GM19467 (cell line): Measurements from ENCODE around the gene LRP8.
A peak's percentile ranks its signal among the peaks of the same experiment; 100 is the strongest.

ENCODE experiments used
- ATAC-seq: cut with Tn5 transposase; IDR thresholded peaks from one replicate; pipeline ENCODE4 v1.9.1; 2021; ENCODE audit warnings: mild to moderate bottlenecking, moderate library complexity; ENCODE audit not compliant: unreplicated experiment

LRP8 gene

DNA sequence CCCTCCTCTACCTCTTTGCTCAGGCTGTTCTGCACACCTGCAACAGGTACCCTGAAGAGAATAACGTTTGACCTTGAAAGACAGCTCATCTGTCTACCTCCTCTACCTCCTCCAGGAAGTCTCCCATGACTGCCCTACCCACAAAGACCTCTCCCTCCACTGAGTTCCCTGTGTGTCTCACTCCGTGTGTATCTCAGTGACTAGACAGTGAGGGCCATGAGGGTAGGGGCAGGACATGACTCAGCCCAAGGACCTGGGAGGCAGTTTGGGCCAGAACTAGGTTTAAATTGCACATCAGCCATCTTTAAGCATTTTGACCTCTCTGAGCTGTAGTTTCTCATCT is 32.0 kb upstream of the LRP8 start:
- no peak for ATAC-seq

DNA sequence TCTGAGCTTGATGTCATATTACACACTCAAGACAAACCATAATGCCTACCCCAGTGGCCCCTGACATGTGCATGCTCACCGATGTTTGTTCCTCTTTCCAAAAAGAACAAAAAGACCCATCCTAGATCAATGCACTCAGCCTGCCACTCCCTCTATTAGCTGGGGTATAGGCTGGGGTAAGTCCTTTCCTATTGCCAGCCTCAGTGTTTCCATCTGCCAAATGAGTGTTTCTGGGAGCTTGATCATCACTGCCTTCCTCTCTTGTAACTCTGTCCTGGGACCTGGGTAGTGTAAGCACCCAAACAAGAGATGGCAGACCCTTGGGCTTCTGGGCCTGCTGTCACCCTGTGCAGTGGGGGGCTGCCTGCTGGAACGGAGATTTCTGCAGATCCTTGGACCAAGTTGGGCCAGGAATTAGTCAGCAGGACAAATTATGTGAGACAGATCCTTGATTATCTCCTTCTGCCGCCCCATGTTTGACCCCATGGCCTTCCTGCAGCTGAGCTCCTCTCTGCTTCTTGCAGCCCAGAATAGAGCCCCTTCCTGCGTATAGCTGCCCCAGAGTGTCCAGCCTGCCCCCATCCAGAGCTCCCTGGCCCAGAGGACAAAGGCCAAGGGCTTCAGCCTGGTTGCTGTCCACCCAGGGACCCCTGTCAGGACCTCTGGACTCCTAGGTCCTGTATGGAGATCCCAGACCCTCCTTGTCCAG is 31.5 kb upstream of the LRP8 start:
- no peak for ATAC-seq

DNA sequence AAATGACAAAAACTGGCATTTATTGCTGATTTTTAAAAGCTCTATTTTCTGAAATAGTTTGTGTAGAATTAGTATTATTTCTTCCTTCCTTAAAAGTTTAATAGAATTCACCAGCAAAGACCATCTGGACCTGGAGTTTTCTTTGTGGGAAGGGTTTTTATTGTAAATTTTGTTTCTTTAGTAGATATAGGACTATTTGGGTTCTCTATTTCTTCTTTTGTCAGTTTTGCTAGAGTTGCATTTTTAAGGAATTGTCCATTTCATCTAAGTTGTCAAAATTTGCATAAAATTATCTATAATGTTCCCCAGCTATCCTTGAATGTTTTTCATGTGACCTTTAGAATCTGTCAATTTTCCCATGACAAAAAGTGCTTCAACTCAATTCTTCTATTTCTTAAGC is 28.8 kb upstream of the LRP8 start:
- no peak for ATAC-seq

DNA sequence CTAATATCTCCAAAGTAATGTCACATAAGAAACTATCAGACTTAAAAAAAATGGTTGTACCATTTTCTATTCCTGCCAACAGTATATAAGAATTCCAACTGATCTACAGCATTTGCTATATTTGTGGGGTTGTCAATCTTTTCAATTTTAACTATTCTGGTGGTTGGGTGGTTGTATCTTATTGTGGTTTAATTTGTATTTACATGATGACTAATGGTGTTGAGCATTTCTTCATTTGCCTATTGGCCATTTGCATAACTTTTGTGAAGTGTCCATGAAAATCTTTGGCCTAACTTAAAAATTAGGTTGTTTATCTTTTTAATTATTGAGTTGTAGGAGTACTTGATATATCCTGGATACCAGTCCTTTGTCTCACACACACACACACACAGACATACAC is 26.2 kb upstream of the LRP8 start:
- no peak for ATAC-seq

DNA sequence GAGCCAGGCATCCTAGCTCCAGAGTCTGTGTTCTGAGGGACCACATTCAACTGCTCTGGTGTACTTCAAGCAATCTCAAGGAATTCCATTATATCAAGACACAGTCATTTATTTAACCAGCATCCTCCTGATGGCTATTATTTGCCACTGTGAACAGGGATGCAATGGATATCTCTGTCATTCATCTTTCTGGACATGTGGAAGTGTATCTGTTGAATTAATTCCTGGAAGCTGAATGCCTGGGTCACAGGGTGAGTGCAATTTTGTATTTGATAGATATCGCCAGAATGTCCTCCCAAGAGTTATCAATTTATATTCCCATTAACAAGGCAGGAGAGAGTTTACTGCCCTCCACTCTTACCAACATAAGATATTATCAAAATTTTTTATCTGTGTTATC is 24.7 kb upstream of the LRP8 start:
- no peak for ATAC-seq

DNA sequence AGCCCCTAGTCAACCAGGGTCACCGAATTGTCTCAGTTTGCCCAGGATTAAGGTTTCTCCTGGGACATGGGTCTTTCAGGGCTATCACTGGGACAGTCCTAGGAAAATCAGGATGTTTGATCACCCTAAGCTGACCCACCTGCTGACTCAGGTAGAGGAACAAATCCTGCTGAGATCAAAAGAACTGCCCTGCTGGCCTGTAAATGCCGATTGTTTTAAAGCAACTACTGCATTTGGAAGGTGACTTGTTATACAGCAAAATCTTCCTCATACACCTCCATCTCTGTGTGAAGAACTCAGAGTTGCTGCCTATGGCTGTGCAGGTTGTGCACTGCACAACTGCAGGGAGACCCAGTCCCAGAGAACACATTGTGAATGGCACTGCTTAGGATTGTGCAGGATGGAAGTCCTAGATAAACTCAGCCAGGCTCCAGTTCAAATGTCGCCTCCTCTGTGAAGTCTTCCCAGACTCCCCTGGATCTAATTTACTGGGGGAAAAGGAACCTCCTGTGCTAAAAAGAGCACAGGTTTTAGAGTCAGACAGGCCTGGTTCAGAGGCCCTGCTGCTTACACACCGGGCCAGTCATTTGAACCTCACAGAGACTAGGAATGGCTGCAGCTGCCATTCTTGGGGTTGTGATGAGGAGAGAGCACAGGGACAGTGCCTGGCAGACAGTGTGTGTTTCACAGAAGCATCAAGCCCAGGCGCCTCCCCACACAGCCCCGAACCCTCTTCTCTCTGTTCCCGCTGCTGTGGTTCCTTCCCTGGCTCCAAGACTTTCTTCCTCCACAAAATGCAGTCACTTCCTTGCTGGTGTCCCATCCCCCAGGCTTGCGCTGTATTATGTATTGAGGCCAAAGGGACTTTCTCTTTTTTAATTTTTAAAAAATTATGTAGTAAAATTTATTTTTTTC is 23.2 kb upstream of the LRP8 start:
- no peak for ATAC-seq

DNA sequence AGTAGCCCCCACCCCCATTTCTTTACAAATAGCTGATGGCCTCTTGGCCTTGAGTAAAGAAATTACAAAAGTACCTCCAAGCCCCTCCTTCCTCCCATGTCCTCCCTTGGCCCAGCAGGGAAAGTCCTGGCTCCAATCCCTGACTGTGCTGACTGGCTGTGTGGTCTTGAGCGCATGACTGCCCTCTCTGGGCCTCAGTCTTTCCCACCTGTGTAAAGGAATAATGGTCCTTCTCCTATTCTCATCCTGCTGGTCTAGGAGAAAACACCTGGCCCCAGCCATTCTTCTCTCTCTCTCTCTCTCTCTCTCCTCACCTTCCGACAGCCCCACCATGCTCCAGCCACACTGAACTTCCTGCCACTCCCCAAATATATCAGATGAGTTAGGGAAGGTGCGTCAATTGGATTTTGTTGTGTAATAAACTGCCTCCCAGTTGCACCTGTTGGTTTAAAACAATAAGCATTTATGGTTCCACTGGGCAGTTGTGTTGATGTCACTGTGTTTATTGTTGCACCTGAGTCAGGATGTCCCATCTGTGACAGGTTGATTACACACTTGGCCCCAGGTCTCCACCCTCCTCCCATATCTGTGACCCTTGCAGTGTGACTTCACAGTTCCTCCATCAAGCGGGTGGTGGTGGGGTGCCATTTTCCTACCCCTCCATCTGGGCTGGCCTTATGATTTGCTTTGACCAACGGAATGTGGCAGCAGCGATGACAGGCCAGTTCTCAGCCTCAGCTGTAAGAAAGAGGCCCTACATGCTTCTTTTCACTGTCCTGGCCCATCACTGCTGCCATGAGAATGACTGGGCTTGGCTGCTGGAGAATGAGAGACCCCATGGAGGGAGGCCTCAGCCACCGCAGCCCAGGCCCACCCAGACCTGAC is 22.3 kb upstream of the LRP8 start:
- ATAC-seq, result no peak

DNA sequence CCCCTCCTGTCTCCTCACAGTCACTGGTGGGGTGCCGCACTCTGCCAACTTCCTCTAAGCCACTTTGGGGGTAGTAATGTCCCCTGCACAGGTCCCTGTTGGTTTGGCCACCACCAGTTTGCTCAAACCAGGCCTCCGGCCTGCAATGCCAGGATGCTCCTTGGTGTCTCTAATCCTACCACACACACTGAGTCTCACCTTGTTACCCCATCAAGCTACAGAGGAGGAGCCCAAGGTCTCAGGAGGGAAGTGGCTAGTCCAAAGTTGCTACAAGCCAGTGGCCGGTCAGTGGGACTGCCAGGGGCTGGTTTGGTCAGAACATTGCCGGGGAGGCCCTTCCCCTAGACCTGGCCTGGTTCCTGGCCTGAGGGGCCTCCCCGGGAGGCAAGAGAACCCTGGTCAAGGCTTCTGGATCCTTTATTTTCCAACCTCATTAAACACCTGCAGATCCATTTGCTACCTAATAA is 21.5 kb upstream of the LRP8 start:
- no peak for ATAC-seq

DNA sequence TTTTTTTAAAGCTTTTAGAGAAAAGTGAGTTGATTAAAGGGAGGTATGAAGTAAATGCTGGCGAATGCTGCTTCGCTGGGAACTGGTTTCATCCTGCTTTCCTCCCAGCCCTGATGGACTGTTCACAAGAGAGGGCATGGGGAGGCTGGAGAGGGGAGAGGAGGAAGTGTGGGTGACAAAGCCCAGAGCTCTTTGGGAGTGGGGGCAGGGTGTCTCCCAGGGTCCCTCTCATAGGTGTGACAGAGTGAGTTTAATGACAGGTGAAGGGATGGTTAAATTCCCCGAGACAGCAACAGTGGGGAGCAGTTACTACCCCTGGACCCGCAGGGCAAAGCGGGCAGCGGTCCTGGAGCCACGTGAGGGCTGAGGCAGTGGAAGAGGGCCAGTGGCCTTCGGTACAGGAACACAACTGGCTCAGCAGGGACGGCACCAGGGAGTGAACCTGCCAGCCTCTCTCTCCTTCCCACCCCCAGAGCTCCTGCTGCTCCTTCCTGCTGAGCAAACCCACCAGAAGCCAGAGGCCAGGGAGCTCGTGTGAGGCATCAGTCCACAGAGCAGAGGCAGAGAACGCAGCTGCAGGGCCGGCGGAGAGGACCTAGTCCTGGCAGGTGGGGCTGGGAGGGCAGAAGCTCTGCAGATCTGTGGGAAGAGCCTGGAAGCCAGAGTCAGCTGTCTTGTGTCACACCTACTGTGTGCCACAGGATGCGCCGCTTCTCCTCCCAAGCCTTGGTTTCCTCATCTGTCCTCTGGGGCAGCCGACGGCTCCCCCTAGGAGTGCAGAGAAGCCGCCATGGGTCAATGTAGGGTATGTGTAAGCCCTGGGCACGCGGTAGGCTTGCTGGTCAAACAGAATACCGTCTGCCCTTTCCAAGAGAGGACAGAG is 20.9 kb upstream of the LRP8 start:
- no peak for ATAC-seq

DNA sequence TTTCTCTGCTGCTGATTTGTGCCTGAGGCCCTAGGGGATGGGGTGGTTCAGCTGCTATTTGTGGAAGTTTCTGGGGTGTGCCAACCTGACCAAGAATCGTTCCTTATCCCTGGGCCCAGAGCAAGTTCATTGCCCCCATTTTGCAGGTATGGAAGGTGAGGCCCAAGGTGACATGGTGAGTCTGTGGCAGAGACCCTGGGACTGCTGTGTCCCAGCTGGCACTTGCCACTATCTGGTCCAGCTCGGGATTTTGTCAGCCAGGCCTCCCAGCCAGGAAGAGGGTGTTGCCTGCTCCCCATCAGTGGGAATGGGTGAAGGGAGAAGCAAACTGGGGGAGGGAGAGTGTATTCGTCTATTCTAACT is 18.9 kb upstream of the LRP8 start:
- ATAC-seq, result no peak

DNA sequence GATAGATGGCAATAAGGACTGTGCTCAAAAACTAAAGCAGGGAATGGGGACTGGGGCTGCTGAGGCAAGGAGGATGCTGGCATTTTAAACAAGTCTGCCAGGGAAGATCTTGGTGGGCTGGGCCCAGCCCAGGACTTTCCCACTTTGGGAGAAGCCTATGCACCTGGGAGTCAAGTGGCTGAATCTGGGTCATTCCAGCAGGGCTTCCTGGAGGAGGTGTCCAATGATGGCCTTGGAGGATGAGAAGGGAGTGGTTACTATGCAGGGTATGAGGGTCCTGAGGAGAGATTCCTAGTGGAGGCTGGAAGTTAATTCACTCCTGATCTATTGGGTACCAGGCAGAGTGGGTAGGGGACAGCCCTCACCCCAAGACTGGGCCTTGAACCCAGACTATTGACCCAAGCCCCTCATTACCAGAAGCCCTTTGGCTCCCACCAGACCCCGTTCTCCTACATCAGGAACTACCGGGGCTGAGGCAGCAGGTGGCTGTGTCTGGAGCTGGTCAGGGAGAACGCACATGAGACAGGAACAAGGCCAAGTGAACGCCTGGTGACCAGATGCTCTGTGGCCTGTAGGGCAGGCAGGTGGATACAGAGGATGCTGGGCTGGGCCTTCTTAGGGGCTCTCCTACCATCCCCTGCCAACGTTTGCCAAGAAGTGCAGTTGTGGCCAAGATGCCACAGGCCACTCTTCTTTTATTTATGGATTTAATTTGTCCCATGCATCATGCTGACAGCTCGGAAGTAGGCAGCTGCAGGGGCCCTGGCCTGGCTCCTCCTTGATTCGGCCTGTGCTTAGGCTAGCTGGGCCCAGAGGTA is 18.3 kb upstream of the LRP8 start:
- ATAC-seq, result no peak

DNA sequence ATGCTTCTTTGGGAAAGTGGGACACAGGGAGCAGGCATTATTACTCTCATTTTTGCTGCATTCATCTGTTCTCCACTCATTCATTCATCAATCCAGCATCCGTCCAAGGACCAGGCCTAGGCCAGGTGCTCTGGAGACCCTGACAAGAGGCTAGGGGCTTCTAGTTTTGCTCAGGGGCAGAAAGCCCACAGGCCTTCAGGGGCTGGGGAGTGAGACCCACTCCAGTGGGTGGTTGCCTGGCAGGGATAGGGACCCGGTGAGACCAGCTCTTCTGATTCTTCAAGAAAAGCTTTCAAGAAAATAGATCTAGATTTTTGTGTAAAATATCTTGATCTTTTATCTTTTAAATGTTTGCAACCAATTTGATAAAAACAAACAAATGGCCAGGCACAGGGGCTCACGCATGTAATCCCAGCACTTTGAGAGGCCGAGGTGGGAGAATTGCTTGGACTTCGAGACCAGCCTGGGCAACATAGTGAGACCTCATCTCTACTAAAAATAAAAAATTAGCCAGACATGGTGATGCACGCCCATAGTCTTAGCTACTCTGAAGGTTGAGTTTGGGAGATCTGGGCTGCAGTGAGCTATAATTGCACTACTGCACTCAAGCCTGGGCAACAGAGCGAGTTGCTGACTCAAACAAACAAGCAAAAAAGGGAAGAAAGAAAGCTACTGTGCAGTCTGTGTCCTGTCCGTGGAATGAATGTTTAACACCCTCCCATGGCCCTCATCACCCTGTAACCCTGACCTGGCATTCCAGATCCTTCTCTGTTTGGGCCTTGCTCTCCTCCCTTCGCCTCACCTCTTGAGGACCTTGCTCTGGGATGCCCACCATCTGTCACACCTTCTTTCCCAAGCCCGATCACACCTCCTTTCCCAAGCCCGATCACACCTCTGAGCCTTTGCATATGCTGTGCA is 17.3 kb upstream of the LRP8 start:
- peak; percentile 78 for ATAC-seq

DNA sequence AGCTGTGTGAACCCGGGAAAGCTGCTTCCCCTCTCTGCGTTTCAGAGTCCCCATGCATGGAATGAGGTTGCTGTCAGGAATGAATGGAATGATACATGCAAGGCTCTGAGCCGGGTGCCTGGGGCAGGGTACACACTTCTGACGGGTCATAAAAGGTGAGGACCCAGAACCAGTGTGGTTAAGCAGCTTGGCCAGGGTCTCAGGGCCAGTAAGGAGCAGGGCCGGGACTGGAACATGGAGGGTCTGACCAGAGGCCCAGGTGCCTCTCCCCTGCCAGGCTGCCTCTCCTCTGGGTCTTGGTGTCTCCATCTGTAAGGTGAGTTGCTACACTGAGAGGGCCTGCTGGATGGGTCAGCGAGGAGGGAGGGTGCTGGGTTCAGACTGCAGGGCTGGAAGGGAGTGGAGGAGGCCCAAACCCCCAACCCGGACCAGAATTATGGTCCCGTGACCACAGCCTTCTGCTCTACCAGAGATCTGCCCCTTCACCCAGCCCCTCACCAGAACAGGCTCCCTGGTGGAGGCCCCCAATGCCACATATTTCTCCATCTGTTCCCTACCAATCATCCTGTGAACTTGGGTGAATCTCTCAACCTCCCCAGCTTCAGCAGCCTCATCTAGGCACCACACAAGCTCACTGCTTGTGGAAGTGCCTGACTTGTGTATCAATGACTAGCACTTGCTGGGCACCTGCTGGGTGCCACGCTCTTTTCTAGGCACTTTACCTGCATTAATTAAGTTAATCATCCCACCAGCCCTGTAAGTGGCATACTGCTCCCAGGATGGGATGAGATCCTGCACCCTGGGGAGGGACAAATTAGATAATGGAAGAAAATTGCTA is 16.2 kb upstream of the LRP8 start:
- ATAC-seq, result no peak

DNA sequence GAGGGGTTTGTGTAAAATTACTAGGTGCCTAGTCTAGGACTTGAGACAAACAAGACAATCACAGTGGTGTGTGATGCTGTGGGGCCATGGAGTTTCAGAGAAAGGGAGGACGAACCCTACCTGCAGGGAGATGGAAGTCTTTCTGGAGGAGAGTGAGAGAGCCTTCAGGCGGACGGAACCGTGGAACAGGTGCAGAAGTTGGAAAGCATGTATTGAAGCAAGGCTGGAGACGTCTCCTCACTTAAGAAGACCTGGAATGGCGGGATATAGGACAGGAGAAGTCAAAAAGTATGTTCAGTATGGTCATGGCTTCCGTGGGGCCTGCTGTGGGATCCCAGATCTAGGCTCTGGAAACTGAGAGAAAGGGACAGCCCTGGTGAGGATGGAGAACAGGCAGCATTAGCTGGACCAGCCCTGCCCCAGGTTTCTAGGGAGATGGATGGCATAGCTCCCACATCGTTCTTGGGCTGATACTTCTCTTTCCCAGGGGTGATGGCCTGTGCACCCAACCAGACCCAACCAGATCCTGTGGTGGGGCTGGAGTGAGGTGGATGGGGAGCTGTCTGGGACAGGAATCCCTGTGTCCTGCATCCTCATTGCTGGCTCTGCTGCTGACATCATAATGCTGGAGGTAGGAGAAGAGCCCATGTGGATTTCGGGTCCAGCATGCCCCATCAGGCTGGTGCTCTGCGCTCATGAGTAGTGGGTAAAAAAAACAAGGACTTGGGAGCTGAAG is 15.0 kb upstream of the LRP8 start:
- ATAC-seq, result no peak

DNA sequence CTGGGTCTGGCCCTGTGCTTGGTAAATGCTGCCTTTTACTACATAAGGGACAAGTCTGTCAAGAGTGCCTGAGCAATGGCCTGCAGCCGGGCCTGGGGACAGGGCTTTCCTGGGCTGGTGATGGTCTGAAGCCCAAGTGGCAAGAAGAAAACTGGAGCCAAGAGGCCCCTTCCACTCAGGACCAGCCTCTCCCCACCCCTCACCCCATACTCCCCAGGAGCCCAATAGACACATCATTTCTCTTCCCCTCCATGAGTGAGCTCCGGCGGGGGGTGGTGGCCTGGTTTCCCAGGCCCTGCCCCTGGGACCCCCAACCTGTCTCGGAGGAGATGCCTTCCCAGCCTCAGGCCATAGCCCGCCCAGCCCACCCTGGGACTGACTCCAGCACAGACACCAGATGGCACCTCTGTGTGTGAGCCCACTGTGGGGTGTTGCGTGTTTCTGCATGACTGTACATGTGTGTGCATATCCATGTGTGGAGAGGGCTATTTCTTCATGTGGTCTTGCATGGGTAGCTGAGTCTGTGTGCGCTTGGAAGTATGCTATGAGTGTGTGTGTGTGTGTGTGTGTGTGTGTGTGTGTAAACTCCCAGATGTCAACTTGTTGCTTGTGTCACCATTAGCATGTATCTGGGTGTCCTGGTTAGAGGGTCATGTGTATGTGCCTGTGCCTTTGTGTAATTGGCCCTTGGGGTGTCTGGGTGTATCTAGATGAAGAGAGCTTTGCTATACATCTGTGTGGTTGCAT is 14.3 kb upstream of the LRP8 start:
- ATAC-seq, result no peak

DNA sequence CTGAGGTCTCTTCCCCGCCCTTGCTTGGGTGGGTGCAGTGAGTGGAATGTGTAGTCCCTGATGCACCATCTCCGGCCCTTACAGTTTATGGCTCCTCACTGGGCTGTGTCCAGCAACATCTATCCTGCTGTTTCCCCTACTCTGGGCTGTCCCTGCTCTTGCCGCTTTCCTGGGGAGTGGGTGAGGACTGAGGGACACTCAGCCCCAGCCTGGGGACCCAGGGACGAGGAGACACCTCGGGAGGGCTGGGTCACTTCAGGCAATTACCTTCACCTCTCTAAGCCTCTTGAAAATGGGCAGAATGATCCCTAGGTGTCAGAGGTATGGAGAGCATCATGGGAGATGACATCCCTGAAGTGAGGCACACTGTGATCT is 13.6 kb upstream of the LRP8 start:
- no peak for ATAC-seq
